Measurements from ENCODE around the gene CEP112. TPM values are rescaled to one million over a fixed set of nuclear protein-coding genes. Genes with fewer than 3 reads are reported as not detected.

The CEP112 gene
- total and polyA plus RNA-seq, 9 of the 15 experiments (the other 6 are each of a cell fraction or from before 2014, with no cell fraction given), result 0.84 TPM; not detected in 8

- Histone ChIP-seq H3K79me2 (ENCODE audit: control insufficient read depth, insufficient read depth, low read length) (no peaks in the 10 kb centered on the region), H3K4me1 (replicated peaks in 1 of 2; ENCODE audit: control insufficient read depth in 2 of 2, insufficient read depth in 2 of 2, low read length in 2 of 2) (no peaks in the 10 kb centered on the region), H3K9ac (ENCODE audit: insufficient read depth in 1 of 2, low read depth in 2 of 2, low read length in 2 of 2) (no peak overlapping the region), H3K27ac (ENCODE audit: extremely low read depth, low read depth, low read length) (no peak overlapping the region), H4K20me1 (replicated peaks; ENCODE audit: control insufficient read depth, insufficient read depth, low read length) (no peaks in the 10 kb centered on the region), H3K9me1 (ENCODE audit: control insufficient read depth, insufficient read depth, low read length) (no peaks in the 10 kb centered on the region), H3K4me2 (ENCODE audit: insufficient read depth, low read length) (no peak overlapping the region), H3K4me3 (no peak overlapping the region), H2AFZ (ENCODE audit: low read depth, low read length) (no peak overlapping the region), H3K36me3 (ENCODE audit: control insufficient read depth, insufficient read depth, low read length) (no peaks in the 10 kb centered on the region), H3K9me3 (replicated peaks; ENCODE audit: control insufficient read depth, insufficient read depth, low read depth, low read length) (no peaks in the 10 kb centered on the region), H3K27me3 (ENCODE audit: control insufficient read depth in 2 of 2, insufficient read depth in 2 of 2, low read length in 2 of 2) (no peaks in the 10 kb centered on the region)
- FAIRE-seq (no peak), ATAC-seq (no peak), DNase-seq (ENCODE audit: extremely low read depth in 1 of 4, low spot score in 3 of 4) (no peak)
- in situ Hi-C loops (cut with MboI) (no loop called here), intact Hi-C loops (cut with micrococcal nuclease) (no loop called here)
- CTCF ChIA-PET (ENCODE audit: low intra/inter-chr PET ratio), result no interaction called here
- no TSS peak for BruUV-seq (replicated peaks)
- POLR2A ChIA-PET, result no interaction called here
- TF ChIP-seq TCF3 (CRISPR knock-in tag; IDR thresholded peaks at IDR 0.05) (no peak), PRPF4 (IDR thresholded peaks at IDR 0.05; ENCODE audit: insufficient read depth, low read depth, low read length, poor library complexity, severe bottlenecking) (no peak), ZNF124 (CRISPR knock-in tag; IDR thresholded peaks at IDR 0.05) (no peak), L3MBTL2 (IDR thresholded peaks at IDR 0.05) (no peak), RBFOX2 (IDR thresholded peaks at IDR 0.05; ENCODE audit: low read depth, low read length) (no peak), ILF3 (IDR thresholded peaks at IDR 0.05; ENCODE audit: borderline replicate concordance) (no peak), NFYB (IDR thresholded peaks at IDR 0.05; ENCODE audit: extremely low read depth, insufficient read length) (no peak), E2F5 (CRISPR knock-in tag; IDR thresholded peaks at IDR 0.05) (no peak), MTF1 (CRISPR knock-in tag; IDR thresholded peaks at IDR 0.05; ENCODE audit: borderline replicate concordance) (no peak)
- 0% methylated on average over 1 of the region's 1 CpG for WGBS (ENCODE audit: insufficient coverage, low coverage, missing lambda C conversion rate)
Observed at GRCh38 chr17:65852911-65853310, 339.0 kb downstream of the CEP112 start.
